Hindlimb muscle (tissue), 1 donor: ENCODE results near the gene RTP2. TPM values are rescaled to one million over a fixed set of nuclear protein-coding genes. Genes with fewer than 3 reads are reported as not detected.

ENCODE experiments used
- DNase-seq: peaks from one replicate; pipeline ENCODE4 v3.0.0-alpha.2; 2013
- polyA plus RNA-seq: library from polyadenylated mRNA; unstranded; fragments of 120-200 nt; gene quantifications from one replicate; pipeline ENCODE4 v1.2.1, GENCODE V29; 2013; ENCODE audit not compliant: insufficient read length

RTP2 gene
- polyA plus RNA-seq, 1 donor = not detected

DNA sequence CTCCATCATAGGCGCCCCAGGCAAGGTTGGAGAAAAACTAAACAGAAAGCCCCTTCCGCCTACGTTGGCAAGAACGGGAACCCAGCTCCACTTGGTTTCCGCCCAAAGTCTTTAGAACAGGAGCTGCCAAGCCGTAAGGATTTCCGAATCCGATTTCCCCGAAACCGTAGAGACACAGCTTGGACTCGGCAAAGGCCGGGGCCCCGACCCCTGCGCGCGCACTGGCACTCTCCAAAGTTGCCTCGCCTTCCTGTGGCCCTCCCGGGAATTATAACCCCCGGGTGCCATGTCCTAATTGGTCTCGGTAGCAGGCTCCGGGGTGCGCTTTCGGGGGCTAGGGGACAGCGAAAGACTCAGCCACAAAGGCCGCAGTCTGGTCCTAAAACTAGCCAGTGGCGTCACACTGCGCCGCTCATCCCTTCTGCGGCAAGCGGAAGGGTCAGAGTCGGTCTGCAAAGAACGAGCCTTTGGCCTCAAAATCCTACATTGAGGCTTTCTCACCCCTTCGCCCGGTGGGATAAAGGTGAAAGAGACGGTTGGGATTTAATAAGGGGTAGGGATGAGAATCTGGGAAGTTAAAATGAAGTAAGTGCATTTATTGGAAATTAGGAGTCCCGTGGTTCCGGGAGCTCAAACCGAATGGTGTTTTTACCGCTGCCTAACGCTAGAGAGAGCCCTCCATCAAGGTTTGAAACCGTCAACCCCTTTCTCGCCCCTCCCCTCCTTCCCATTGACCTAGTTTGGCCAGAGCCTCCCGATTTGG lies 36.2 kb upstream of the RTP2 start:
- peak; percentile 95 for DNase-seq

DNA sequence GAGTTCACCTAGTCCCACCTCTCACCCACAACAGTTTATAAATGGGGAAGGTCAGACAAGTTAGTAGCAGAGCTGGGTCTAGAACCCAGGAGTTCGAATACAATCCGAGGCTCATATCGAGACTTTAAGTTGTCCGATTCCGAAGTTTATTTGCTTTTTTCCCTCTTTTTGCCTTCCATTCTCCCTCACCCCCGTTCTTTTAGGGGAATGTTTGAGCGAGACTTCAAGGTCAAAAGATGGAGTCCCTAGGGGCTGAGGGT lies 35.6 kb upstream of the RTP2 start:
- no peak for DNase-seq

DNA sequence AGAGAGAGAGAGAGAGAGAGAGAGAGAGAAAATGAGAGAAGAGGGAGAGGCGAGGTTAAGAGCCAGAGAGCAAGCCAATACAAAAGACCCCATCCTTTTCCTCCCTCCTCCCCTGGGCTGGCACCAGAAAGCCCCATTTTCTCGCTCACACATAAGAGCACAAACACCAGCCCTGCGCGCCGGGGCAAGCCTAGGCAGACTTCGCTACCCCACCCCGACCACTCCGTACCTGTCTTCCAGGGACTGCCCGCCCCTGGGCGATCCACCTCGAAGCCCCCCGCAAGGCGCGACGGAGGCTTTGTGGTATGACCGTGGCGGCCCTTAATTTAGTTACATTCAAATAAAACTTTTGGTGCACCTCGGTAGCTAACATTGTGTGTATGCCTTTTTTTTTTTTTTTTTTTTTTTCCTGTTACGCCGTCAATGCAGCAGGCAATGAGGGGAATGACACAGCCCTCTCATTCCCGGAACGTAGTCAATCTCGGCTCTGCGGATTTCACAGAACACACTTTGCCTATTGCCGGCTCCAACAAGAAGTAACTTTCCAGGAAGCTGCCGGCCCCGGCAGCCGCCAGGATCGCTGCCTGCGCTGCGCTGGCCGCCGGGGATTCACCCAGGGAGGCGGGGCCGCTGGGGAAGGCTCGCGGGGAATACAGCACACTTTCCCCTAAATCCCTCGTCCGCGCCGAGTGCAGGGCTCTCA lies 35.2 kb upstream of the RTP2 start:
- DNase-seq = peak; percentile 79

DNA sequence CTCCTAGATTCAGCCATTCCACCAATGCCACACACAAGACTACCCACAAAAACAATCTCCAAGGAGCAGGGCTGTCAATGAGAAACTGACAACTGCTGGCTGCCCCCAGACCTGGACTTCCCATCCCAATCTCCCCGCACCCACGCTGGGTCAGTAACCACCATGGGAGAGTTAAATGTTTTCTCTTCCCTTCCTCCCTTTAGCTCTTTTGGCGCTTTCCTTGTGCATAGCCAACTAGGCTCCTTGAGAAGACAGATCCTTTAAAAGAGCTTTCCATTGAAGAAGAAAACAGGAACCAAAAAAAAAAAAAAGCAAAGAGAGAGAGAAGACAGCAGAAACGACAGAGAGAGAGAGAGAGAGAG lies 34.6 kb upstream of the RTP2 start:
- DNase-seq = no peak

DNA sequence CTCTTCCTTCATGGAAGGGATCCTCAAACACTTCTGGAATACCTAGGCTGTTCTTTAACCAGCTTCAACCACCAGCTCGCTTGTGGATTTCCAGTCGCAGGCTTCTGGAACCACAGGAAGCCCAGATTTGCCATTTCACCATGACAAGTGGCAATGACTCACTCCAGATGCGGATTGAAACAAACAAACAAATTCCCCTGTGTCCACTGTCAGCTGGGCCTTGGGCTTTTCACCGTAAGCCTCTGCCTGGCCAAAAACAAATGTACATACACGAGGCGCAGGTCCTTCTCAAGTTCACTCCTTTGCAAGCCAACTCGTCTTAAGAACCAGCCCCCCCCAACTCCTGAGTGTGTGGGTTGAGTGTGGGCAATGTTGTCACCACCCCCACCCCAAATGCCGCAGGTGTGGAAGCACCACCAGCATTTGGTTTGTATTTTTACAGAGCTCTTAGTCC lies 34.1 kb upstream of the RTP2 start:
- no peak for DNase-seq

DNA sequence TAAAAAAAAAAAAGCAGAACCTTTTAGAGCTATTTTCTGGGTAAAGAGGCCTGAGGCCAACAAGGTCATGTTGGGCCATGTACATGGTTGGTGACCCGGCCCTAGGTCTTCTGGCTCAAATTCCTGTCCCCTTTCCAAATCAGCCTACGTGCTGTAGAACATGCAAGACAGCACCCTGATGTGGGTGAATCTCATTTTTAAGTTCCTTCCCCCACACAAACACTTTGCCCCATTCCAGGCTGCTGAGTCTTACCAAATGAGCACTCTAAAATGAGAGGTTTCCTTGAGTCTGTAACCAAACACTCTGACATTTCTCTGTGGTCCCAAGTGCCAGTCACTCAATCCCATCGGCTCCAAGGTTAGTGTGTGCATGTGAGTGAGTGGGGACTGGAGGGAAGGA lies 33.5 kb upstream of the RTP2 start:
- DNase-seq = no peak

DNA sequence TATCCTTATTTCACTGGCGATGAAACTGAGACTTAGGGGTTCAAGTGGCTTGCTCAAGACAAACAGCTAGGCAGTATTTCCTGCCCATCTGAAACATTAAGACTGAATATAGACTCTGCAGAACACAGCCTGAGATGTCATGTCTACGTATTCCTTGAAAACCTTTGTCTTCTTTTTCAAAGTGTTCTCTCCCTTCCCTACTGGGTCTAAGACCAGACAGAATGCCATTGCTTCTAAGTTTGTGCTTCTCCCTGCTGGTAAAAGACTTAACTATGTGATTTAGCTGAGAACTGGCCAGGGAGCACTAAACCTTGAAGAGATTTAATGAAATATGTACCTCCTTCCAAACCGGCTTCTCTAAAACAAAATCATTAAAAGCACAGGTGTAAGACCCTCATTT lies 33.0 kb upstream of the RTP2 start:
- no peak for DNase-seq

DNA sequence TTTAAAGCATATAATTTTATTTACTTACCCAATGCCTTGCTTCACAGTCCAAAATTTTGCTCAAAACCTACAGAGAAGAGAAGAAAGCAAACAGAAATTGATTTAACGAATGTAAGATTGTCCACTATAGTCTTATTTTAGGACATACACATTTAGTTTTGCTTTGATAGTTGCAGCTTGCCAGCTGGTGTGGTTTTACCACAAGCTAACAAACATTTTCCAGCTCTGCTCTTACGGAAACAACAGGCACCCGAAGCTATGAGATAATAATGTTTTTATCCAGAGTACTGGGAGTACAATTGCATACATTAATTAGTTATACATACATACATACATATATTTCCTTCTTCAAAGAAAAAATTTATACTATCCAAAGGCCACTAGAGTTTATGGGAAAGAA lies 32.5 kb upstream of the RTP2 start:
- no peak for DNase-seq

DNA sequence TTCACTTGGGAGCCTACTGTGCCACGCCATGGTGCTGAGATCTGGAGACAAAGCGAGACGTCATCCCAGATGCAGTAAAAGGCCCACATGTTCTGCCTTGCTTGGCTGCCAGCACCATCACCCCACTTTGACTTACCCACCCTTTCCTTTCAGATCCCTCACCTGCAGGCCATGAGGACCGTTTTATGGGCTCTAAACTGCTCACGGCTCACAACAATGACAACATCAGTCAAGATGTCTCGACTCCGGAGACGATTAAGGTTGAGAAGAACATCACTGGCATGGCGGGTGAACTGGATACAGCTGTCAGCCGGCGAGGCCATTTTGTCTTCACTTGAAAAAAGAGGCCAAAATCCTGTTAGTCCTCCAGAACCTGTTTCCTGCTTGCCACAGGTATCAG lies 31.0 kb upstream of the RTP2 start:
- no peak for DNase-seq

DNA sequence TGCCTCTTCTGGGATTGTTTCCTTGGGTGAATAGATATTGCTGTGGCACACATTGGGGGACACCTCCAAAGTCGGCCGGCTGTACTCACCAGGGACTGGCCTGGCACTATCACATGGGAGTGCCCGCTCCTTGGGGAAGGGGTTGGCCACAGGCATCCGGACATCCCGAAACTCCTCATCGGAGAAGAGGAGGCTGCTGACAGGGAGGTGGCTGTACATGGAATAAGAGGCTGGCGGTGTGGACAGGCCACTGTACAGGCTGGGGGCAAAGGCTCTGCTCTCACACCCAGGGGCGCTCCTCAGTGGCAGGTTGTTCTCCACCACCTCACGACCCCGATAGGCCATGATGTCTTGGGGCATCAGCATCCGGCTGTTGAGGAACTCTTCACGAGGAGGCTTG lies 27.2 kb upstream of the RTP2 start:
- DNase-seq = no peak

DNA sequence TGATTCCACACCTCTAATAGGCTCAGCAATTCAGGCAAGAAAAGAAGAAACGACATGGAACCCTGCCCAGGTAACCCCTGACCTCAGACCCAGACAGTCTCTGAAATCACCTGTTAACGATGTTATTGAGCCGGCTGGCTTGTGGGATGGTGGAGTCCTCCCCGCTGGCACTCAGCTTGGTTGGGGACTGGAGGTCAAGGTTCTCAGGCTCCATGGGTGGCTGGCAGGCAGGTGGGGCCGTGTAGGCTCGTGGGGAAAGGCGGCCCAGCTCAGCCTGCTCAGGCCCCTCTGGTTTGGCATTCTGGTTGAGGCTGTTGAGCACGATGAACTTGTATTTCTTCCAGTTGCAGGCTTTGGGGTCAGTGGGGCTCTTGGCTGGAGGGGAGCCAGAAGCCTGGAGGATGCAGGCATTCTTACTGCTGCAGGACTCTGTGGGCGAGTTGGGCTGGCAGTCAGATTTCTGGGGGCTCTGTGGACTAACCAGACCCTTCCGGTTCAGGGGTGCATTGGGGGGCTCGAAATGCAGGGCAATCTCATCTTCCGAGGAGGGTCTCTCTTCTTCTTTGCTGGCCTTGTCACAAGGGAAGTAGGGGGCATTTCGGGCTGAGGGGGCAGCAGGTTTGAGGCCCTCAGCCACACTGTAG lies 26.7 kb upstream of the RTP2 start:
- no peak for DNase-seq

DNA sequence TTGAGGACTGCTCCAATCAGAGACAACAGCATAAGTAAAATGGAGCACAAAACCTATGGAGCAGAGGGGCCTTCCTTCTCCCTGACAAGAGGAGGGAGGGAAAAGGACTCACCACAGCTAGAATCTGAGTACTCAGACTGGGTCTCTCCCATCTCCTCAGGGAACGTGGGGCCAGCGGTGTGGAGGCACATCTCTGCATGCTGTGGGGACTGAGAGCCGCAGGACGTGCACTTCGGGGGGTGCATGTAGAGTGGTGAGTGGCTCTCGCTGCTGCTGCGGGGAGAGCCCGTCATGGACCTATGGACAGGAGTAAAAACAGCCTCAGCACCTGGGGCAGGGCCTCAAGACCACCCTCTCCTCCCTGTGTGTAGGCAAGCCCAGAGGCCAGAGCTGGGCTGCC lies 25.9 kb upstream of the RTP2 start:
- DNase-seq = no peak

DNA sequence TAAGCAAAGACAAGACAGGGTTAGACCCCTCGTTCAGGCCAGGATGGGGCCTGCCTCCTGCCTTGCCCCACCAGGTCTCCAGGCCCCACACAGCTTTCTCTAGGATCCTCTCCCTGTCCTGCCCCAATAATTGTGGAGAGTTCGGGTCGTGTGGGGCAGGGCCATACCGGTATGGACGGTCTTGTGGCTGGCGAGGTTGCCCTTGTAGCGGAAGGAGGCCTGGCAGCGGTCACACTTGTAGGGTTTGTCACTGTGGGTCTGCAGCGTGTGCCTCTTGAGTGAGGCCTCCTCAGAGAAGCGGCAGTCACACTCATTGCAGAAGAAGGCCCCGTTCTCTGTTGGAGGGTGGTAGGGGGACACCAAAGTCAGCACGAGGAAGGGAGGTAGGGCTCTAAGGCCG lies 24.2 kb upstream of the RTP2 start:
- no peak for DNase-seq

DNA sequence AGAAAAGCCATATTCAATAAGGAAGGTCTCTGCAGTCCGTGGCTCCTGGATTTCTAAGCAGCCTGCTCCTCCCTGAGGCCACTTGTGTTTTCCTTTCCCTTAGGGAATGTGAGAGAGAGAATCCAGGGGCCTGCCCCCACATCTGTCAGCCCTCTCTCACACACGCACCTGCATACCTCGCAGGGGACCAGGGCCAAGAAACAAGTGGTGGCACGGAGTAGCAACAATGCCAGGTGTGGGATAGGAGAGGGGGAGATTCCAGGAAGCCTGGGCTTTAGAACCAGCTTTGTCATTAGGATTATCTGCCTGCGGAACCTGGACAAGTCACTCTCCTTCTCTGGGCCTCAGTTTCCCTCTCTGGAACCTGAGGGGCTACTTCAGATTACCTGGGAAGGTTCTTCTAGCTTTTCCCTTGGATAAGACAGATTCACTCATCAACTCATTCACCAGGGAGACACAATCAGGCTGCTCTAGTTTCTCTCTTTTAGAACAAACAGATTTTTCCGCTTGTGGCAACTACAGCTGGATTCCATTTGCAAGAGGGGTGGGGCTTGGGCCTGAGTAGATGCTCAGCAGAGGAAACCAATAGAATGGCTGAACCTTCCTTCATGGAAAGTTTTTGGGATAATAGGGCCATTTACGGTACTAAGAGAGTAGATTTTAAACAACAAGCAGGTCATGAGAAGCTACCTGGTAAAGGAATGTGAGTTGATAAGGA lies 23.5 kb upstream of the RTP2 start:
- DNase-seq = no peak

DNA sequence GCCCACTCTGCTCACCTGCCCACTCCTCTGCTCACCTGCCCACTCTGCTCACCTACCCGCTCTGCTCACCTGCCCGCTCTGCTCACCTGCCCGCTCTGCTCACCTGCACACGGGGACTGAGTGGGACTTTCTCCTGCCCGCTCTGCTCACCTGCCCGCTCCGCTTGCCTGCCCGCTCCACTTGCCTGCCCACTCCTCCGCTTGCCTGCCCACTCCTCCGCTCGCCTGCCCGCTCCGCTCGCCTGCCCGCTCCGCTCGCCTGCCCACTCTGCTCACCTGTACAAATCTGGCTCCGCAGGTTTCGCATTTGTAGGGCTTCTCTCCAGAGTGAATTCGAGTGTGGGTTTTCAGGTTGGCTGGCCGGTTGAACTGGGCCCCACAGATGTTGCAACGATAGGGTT lies 22.9 kb upstream of the RTP2 start:
- no peak for DNase-seq

DNA sequence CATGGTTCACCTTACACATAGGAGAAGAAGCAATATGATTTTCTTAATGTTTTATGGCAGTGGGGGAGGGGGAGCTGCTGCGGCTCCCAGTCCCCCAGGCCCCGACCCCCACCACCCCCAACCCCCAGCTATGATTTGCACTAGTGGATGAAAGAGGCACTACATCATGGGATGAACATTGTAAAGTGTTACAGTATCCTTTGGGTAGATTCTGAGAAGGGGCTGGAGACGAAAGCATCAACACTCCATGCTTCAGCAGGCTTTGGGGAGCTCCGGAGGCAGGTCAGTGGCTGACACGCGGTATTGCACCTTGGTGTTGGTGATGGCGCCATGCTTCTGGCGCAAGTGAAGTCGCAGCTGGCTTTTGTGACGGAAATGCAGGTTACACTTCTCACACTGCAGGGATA lies 19.9 kb upstream of the RTP2 start:
- no peak for DNase-seq

DNA sequence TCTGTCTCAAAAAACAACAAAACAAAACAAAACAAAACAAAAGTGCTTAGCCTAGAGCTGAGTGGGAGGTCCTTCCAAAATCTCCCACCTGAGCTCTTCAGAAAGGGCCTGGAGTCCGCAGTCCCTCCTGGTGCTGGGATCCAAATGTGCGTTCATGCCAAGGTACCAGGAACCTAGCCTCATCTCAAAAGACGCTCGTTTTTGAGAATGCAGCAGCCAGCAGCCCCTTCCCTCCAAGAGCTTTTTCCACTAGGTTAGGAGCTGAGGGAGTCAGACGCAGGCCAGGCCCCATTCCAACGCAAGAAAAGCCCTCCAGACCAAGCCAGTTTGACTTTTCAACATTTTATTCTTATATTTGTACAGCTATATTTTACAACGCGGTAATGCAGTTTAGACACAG lies 18.7 kb upstream of the RTP2 start:
- no peak for DNase-seq

DNA sequence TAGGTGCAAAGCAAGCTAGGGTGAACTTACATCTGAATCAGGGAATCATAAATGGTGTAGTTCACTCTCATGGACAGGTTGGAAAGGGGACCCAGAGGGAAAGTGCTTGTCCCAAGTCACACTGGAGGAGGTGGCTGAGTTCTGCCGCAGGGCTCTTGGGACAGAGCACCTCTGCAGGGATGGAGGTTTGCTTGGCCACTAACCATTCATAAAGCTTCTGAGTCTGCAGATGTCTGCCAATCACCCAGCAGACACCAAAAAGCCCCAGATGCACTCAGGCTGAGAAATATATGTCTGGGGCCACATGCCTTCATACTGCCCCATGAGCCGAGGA lies 17.9 kb upstream of the RTP2 start:
- no peak for DNase-seq

DNA sequence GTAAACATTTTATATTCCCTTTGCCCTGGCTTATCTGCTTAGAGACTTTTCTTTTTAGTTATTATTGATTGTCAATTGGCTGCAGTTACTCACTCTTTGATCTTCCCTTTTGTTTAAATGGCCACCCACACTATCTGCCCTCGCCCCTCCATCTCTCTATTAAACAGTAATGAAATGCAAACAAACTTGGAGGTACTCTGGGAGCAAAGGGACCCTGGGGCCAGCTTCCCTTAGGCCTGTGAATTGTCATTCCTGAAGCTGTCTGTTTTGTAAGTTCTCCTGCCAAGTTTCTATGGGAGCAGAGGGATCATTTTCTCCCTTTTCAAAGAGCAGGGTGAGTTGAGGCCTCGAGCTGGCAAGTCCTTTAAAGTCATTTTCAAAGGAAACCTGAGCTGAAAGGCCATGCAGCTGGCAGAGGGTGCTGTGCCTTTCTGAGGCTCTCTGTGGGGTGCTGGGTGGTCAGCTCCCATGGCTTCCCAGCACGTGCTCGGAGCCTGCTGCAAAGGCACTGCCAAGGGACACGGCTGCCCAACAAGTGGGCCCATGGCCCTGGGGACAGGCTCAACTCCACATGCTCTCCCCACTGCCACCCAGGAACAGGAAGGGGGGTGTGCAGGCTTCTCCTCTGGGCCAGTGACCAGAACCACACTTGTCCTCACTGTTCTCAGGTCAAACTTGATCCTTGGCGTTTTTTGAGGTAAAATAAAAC lies 17.4 kb upstream of the RTP2 start:
- no peak for DNase-seq

DNA sequence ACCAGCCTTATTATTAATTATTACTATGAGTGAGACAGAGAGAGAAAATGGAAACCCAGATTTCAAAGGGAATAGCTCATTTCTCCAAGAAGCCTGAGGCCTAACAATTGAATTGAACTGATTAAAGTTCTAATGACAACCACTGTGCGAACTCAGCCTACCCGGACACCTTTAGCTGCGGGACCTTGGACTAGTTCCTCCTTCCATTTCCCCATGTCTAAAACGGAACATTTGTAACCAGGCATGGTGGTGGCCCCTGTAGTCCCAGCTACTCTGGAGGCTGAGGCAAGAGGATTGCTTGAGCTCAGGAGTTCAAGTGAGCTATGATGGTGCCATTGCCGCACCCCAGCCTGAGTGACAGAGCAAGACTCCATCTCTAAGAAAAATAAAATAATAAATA lies 16.4 kb upstream of the RTP2 start:
- DNase-seq = no peak

DNA sequence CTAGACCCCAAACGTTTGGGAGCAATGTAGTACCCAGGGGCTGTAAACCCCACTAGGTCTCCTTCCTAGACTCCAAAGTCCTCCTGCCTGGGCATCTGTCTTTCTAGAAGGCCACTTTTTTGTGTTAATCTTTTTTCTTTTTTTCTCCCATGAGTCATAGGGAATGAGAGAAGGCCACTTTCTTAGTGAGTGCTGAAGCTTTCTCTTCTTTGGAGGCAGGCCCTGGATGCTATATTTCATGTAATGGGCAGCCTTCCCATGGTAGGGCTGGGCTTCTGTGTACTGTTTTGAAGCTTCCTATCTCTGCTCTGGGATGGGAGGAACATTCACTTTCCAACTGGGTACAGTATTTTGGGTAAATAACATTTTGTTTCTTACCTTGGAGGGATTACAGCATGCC lies 15.2 kb upstream of the RTP2 start:
- no peak for DNase-seq

DNA sequence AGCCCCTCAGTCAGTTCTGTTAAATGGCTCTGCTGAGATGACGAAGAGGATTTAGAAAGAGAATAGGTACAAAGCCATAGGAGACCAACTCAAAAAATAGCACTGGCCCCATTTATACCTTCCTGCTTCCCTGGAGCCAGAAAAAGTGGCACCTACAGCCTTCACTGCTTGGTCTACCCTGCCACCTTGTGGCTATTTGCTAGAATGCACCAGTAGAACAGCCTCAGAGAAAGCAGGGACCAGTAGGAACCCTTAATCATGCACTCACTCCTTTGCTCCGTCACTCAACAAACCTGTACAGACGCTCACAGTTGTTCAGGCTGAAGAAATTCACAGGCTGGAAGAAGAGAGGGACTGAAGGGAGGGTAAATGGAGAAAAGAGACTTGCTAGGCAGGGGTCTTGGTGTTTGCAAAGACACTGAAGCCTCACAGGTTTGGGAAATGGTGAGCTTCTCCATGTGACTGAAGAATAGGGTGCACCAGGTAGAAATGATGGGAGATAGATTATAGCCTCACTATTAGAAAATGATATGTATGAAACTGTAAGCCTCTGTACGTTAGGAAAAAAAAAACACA lies 12.1 kb upstream of the RTP2 start:
- DNase-seq = peak; percentile 56

DNA sequence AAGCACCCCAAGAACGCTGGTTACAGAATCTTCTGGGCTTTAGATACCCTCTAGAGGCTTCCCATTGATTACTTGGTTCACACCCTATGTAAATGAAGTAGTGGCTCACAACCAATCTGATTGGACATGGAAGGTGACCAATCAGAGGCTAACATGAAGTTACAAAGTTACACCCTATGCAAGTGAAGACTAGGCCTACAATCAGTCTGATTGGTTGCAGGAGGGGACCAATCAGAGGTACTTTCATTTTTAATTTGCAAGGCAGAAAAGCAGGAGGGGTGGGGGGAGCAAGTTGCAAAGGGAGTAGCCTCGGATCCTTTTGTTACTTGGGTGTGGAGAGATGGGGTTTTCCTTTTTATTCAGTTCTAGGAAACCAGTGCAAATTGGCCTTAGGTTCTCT lies 11.1 kb upstream of the RTP2 start:
- no peak for DNase-seq
